ENCODE results near the gene LRIG1.

LRIG1 gene

DNA sequence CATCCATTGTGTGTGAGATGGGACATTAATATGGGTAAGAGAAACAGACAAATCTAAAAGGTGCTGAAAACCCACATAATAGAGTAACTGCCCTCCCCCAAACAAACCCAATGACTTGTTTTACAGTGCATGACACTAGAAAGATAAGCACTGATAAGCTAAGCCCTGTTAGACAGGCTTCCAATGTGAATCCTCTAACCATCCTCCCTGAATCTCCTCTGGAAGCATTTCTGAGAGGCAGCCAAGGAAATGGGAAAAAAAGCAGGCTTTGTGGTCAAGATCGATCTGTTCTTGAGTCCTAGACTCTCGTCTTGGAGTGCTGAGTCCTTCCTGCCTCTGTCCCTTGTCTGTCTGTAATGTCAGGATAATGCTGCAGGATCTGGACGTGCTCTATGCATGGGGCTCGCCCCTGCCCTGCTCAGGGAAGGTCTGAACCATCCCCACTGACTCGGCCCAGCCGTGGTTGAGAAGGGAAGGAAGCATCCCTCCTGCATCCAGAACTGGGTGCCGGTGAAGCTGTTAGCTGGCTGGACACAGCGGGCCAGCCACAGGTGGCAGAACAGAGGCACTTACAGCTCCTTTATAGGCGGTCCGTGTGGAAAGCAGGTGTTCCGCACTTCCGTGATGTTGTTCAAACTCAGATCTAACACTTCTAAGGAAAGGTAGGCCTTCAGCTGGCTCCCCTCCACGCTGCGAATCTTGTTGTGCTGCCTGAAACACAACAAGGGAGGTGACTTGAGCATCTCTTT lies 84.1 kb downstream of the LRIG1 start:
- H3K9me3 ChIP-seq (ENCODE audit: control insufficient read depth, insufficient read depth, low read length): peaks cover 15% of the 10 kb centered on the region
- H3K9ac ChIP-seq (ENCODE audit: low read depth, low read length): no peak overlapping the region
- H3K27ac ChIP-seq (ENCODE audit: low read depth, low read length): no peak overlapping the region
- H3K36me3 ChIP-seq (ENCODE audit: control insufficient read depth, insufficient read depth, low read length): peaks cover 68% of the 10 kb centered on the region
- no peak overlapping the region for H3K4me3 ChIP-seq (ENCODE audit: low read depth, low read length)
- peaks cover 8% of the 10 kb centered on the region for H3K4me1 ChIP-seq (ENCODE audit: control insufficient read depth, insufficient read depth, low read length)
- no peaks in the 10 kb centered on the region for H3K27me3 ChIP-seq (ENCODE audit: control insufficient read depth, insufficient read depth, low read length)

DNA sequence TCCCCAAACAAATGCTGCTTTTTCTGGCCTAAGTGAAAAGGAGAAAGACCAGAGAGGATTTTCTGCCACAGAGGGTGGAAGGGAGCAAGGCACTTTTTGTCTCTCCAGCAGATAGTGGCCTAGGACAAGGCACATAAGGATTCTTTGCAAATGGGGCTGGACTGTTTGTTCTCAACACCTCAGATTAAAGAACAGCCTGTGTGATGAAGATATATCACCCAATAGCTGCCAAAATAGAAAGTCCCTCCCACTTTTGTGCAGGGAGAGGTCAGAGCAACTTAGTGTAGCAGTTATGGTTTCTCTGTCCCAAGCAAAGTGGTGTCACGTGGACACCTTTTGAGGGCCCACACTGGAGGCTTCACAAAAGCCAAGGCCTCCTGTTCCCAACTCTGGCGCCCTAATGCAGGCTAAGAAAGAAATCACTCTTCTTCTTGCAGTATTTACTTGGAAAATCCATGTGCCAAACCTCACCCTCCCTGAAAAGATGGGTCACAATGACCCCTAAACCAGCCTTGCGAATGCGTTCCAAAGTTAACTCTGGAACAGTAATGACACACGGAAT lies 84.9 kb downstream of the LRIG1 start:
- Histone ChIP-seq H3K27ac (ENCODE audit: low read depth, low read length) (no peak overlapping the region), H3K9me3 (ENCODE audit: control insufficient read depth, insufficient read depth, low read length) (peaks cover 9% of the 10 kb centered on the region), H3K4me3 (ENCODE audit: low read depth, low read length) (no peak overlapping the region), H3K9ac (ENCODE audit: low read depth, low read length) (no peak overlapping the region), H3K27me3 (ENCODE audit: control insufficient read depth, insufficient read depth, low read length) (no peaks in the 10 kb centered on the region), H3K36me3 (ENCODE audit: control insufficient read depth, insufficient read depth, low read length) (peaks cover 75% of the 10 kb centered on the region), H3K4me1 (ENCODE audit: control insufficient read depth, insufficient read depth, low read length) (peaks cover 8% of the 10 kb centered on the region)

DNA sequence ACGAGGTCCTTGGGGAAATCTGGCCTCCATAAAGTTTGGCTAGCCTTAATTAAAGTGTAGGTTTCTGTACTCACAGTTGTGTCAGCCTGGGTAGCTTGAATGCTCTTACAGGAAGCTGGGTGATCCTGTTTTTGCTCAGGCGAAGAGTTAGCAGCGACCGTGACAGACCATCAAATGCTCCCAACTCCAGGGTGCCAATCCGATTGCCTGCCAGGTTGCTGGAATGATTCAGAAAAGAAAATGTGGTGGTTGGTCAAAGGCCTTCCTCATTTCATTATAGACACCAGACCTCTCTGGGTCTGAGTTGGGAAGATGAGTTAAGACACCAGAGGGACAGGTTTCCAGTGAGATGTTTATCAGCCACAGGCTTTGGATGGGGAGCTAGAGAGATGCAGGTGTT lies 86.0 kb downstream of the LRIG1 start:
- no peak overlapping the region for H3K27ac ChIP-seq (ENCODE audit: low read depth, low read length)
- H3K4me3 ChIP-seq (ENCODE audit: low read depth, low read length): no peak overlapping the region
- no peaks in the 10 kb centered on the region for H3K27me3 ChIP-seq (ENCODE audit: control insufficient read depth, insufficient read depth, low read length)
- no peaks in the 10 kb centered on the region for H3K9me3 ChIP-seq (ENCODE audit: control insufficient read depth, insufficient read depth, low read length)
- H3K36me3 ChIP-seq (ENCODE audit: control insufficient read depth, insufficient read depth, low read length): peaks cover 76% of the 10 kb centered on the region
- no peak overlapping the region for H3K9ac ChIP-seq (ENCODE audit: low read depth, low read length)
- peaks cover 8% of the 10 kb centered on the region for H3K4me1 ChIP-seq (ENCODE audit: control insufficient read depth, insufficient read depth, low read length)

DNA sequence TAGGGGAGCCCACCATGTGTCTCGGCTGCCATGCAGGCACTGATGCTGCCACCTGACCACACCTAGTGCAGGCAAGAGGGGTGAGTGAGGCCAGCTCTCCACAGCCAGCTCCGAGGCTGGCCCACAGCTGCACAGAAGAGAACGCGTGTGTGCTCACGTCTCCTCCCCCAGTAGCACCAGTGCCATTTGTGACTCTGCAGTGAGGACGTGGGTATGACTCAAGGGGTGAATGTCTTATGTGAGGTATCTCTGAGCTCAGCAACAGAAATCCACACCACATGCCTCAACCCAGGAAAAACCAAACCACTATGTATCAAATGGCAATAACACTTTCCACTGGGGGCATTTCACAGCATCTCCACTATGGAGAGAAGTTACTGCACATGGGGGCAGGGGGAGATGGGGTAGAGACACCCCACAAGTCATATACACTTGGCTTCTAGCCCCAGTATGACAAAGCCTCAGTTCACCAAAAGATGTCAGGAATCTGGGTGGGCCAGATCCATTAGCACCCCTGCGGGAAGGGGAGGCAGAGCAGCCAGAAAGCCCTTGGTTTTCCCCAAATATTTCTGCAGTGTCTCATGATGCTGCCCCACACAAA lies 87.6 kb downstream of the LRIG1 start:
- peaks cover 87% of the 10 kb centered on the region for H3K36me3 ChIP-seq (ENCODE audit: control insufficient read depth, insufficient read depth, low read length)

DNA sequence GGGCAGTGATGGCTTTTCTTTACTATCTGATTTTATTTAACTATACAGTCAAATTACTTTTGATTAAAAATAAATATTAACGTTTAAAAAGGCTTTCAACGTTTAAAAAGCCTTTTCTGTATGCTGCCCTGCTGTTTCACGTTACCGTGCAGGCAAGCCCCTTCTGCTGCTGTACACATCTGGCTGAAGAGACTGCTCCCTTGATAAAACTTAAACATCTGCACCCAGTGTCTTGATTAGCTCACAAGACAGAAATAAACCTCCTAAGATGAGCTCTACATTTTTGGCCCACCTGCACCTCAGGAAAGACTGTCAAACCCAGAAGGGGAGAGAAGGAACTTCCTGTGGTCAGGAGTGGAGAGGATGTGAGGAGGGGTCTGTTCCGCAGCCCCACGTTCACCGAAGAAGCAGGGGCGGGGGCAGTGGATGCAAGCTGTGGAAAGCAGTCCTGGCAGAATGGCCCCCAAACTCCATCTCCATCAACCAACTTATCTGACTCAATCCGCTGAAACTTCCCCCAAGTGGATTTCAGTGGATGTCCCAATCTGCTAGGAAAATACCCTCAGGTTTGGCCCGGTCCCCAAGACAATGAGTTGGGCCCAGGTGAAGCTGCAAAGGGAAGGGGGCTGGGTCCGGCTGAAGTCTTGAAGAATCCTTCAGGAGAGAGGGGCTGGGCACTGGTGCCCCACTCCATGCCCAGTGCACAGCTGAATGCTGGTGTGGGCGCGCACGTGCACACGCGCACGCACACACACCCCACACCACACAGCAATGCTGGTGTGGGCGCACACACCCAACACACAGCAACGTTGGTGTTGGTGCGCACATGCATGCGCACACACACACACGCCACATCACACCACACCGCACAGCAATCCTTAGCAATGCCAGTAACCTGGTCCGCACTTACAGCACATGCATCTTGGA lies 88.6 kb downstream of the LRIG1 start:
- Histone ChIP-seq H3K27ac (ENCODE audit: low read depth, low read length) (no peak overlapping the region), H3K36me3 (ENCODE audit: control insufficient read depth, insufficient read depth, low read length) (peaks cover 90% of the 10 kb centered on the region), H3K4me3 (ENCODE audit: low read depth, low read length) (no peak overlapping the region), H3K9me3 (ENCODE audit: control insufficient read depth, insufficient read depth, low read length) (no peaks in the 10 kb centered on the region), H3K27me3 (ENCODE audit: control insufficient read depth, insufficient read depth, low read length) (no peaks in the 10 kb centered on the region), H3K9ac (ENCODE audit: low read depth, low read length) (no peak overlapping the region), H3K4me1 (ENCODE audit: control insufficient read depth, insufficient read depth, low read length) (peaks cover 9% of the 10 kb centered on the region; the same call in 1 of the 2 replicates)

More for the DNA sequence above, 87.6 kb downstream of the LRIG1 start:
- Histone ChIP-seq H3K4me3 (ENCODE audit: low read depth, low read length) (no peak overlapping the region), H3K9me3 (ENCODE audit: control insufficient read depth, insufficient read depth, low read length) (no peaks in the 10 kb centered on the region), H3K27ac (ENCODE audit: low read depth, low read length) (no peak overlapping the region), H3K27me3 (ENCODE audit: control insufficient read depth, insufficient read depth, low read length) (no peaks in the 10 kb centered on the region), H3K4me1 (ENCODE audit: control insufficient read depth, insufficient read depth, low read length) (peaks cover 4% of the 10 kb centered on the region; the same call in 1 of the 2 replicates), H3K9ac (ENCODE audit: low read depth, low read length) (no peak overlapping the region)

DNA sequence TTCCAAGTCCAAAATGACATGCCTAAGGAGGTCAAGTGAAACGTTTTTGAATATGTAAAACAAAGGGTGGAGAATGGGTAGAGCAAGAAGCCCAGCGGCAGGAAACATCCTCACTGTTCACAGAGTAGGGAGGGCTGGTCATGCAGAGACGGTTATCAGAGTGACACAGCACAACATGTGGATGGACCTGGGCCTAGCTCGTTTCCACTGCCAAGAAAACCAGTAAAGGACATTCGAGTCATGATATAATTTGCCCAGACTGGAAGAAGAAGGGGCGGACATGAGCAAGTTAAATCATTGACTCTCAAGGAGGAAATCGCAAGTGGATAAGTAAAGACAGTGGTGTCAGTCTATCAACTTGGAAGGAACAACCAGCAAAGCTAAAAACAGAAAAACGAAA lies 89.3 kb downstream of the LRIG1 start:
- H3K4me1 ChIP-seq (ENCODE audit: control insufficient read depth, insufficient read depth, low read length): peaks cover 9% of the 10 kb centered on the region; the same call in 1 of the 2 replicates
- no peaks in the 10 kb centered on the region for H3K9me3 ChIP-seq (ENCODE audit: control insufficient read depth, insufficient read depth, low read length)
- no peak overlapping the region for H3K4me3 ChIP-seq (ENCODE audit: low read depth, low read length)
- no peak overlapping the region for H3K9ac ChIP-seq (ENCODE audit: low read depth, low read length)
- no peaks in the 10 kb centered on the region for H3K27me3 ChIP-seq (ENCODE audit: control insufficient read depth, insufficient read depth, low read length)
- H3K27ac ChIP-seq (ENCODE audit: low read depth, low read length): no peak overlapping the region
- H3K36me3 ChIP-seq (ENCODE audit: control insufficient read depth, insufficient read depth, low read length): peaks cover 91% of the 10 kb centered on the region

DNA sequence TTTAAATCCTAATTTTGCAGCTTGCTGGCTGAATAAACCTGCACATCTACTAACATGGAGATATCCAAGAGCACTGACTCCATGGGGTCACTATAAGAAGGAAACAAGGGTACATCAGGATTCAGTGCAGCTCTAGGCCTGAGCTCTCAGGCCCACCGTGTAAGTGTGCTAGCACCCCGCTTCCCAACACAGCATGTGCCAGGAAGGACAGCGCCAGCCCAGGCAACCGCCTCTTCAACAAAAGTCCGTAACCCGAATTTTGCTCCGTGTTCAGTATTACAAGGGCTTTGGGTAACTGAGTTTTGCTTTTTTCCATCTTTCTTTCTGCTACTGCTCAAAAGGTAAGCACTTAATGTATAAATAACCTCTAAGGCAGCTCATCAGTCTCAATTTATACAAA lies 89.8 kb downstream of the LRIG1 start:
- Histone ChIP-seq H3K9ac (ENCODE audit: low read depth, low read length) (no peak overlapping the region), H3K36me3 (ENCODE audit: control insufficient read depth, insufficient read depth, low read length) (peaks cover 91% of the 10 kb centered on the region), H3K27ac (ENCODE audit: low read depth, low read length) (no peak overlapping the region), H3K9me3 (ENCODE audit: control insufficient read depth, insufficient read depth, low read length) (no peaks in the 10 kb centered on the region), H3K4me3 (ENCODE audit: low read depth, low read length) (no peak overlapping the region), H3K27me3 (ENCODE audit: control insufficient read depth, insufficient read depth, low read length) (no peaks in the 10 kb centered on the region), H3K4me1 (ENCODE audit: control insufficient read depth, insufficient read depth, low read length) (peaks cover 9% of the 10 kb centered on the region; the same call in 1 of the 2 replicates)

DNA sequence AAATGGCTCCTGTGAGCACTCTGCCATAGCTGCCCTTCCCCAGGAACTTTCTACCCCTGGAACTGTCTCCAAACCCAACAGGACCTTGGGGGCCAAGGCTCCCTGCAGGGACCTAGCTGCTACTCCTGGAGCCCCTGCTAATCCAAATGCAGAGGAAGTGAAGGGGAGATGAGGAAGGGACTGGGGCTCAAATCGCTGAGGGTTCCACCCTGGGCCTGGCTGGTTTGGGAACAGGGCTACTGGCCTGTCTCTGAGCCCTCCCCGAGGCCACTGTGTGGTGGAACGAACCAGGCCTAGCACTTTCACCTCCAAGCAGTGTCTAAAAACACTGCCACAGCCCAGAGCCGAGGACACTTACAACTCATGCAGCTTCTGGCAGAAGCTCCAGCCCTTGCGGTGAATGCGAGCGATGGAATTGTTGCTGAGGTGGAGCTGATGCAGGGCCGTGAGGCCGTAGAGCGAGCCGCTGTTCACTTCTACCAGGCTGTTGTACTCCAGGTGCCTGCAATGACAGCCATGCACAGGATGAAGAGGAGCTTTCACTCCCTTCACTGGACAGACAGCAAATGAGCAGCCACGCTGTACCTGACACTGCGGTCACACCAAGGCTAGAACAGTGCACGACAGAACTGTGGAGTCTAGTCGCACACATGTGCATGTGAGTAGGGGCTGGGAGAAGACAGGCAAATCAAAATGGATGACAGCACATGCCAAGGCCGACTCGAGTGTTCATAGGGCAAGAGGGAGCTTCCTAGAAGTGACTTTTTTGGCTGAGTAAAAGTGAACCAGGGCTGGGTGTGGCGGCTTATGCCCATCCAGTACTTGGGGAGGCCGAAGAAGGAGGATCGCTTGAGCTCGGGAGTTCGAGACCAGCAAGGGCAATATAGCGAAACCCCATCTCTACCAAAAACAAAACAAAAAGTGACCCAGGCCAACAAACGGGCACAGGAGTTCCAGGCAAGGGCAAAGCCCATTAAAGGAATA lies 90.8 kb downstream of the LRIG1 start:
- Histone ChIP-seq H3K36me3 (ENCODE audit: control insufficient read depth, insufficient read depth, low read length) (peaks cover 91% of the 10 kb centered on the region), H3K4me1 (ENCODE audit: control insufficient read depth, insufficient read depth, low read length) (peaks cover 9% of the 10 kb centered on the region; the same call in 1 of the 2 replicates), H3K9ac (ENCODE audit: low read depth, low read length) (no peak overlapping the region), H3K27me3 (ENCODE audit: control insufficient read depth, insufficient read depth, low read length) (no peaks in the 10 kb centered on the region), H3K9me3 (ENCODE audit: control insufficient read depth, insufficient read depth, low read length) (no peaks in the 10 kb centered on the region), H3K27ac (ENCODE audit: low read depth, low read length) (no peak overlapping the region), H3K4me3 (ENCODE audit: low read depth, low read length) (no peak overlapping the region)

DNA sequence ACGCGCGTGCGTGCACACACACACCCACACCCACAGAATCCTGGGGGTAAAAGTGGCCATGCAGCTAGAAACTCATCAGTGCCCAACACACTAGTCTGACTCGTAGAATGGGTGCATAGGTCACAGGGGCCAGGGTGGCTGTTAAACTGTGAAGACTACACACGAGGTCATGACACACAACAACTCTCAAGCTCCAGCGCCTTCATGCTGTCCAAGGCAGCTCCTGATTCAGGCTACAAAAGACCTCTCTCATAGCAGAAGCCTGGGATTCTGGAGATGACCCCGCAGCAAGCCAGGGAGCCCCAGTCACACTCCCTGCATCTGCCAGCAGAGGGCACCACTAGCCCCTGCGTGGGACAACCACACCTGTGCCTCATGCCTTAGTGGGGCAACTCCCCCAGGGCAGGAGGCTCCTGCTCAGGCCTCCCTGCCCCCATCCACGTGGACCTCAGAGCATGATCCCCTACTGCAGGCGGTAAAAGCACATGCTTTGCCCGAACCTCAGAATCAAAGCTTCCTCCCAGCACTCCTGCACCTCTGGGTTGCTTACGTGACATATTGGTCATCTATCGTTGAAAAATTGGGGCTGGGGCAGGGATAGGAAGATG lies 93.1 kb downstream of the LRIG1 start:
- no peak overlapping the region for H3K27ac ChIP-seq (ENCODE audit: low read depth, low read length)
- H3K27me3 ChIP-seq (ENCODE audit: control insufficient read depth, insufficient read depth, low read length): no peaks in the 10 kb centered on the region
- H3K4me1 ChIP-seq (ENCODE audit: control insufficient read depth, insufficient read depth, low read length): peaks cover 9% of the 10 kb centered on the region; the same call in 1 of the 2 replicates
- H3K36me3 ChIP-seq (ENCODE audit: control insufficient read depth, insufficient read depth, low read length): peaks cover 93% of the 10 kb centered on the region
- H3K4me3 ChIP-seq (ENCODE audit: low read depth, low read length): no peak overlapping the region
- no peaks in the 10 kb centered on the region for H3K9me3 ChIP-seq (ENCODE audit: control insufficient read depth, insufficient read depth, low read length)
- H3K9ac ChIP-seq (ENCODE audit: low read depth, low read length): no peak overlapping the region

Data from HUES48 (cell line).